ENCODE measurements around the gene SMCO3. TPM values are rescaled to one million over a fixed set of nuclear protein-coding genes. Genes with fewer than 3 reads are reported as not detected.
"Not testable (repeated sequence)": the region's sequence is repeated elsewhere in the genome, so short reads cannot be mapped to it uniquely, and the experiment has no call there.

The SMCO3 gene
- polyA plus RNA-seq, 2 of the 4 experiments (the other 2 are of a cell fraction), result 0.06 TPM; not detected in 1

- CTCF ChIA-PET, result no interaction called here
- FAIRE-seq (no peak), DNase-seq (ENCODE audit: low read depth in 1 of 2, low spot score in 1 of 2) (no peak), ATAC-seq (no peak)
- Histone ChIP-seq H3K4me1 (peaks cover 14% of the 10 kb centered on the region), H3K27ac (no peak overlapping the region), H3K9me3 (no peaks in the 10 kb centered on the region; the same call in 2 of the 3 replicates), H3K4me2 (no peak overlapping the region), H3K4me3 (no peak overlapping the region)
- peak; percentile 23 for TF ChIP-seq MAFK (IDR thresholded peaks at IDR 0.05; ENCODE audit: partially characterized antibody)
- TF ChIP-seq JUNB (IDR thresholded peaks at IDR 0.05), result no peak
- TF ChIP-seq FOSB (CRISPR knock-in tag; IDR thresholded peaks at IDR 0.05), result 0 out of 2 replicates have a peak, but pooled peaks have one; percentile 30
- no peak for TF ChIP-seq RARB (CRISPR knock-in tag; IDR thresholded peaks at IDR 0.05)
- TF ChIP-seq TP53 (CRISPR knock-in tag; IDR thresholded peaks at IDR 0.05), result no peak
- POLR2A ChIA-PET, result no interaction called here
- 90% methylated on average over 3 of the region's 3 CpGs for WGBS (ENCODE audit: missing lambda C conversion rate)
These were observed 47.2 kb downstream of the SMCO3 start for GRCh38 chr12:14766649-14767215.

- H3K4me3 ChIP-seq; DNase-seq (ENCODE audit: low read depth in 1 of 2, low spot score in 1 of 2); ATAC-seq; H3K4me2 ChIP-seq; CTCF ChIA-PET; H3K9me3 ChIP-seq; H3K27ac ChIP-seq; FAIRE-seq; POLR2A ChIA-PET: not testable (repeated sequence)
- H3K4me1 ChIP-seq, result peaks cover 12% of the 10 kb centered on the region; the same call in 2 of the 3 replicates
- 96% methylated on average over 3 of the region's 3 CpGs for WGBS (ENCODE audit: missing lambda C conversion rate)
These were observed 48.0 kb downstream of the SMCO3 start for GRCh38 chr12:14766020-14766419.

GRCh38 chr12:14765398-14765797, 48.6 kb downstream of the SMCO3 start:
- H3K4me3 ChIP-seq, result no peak overlapping the region
- ATAC-seq, result no peak
- 95% methylated on average over 2 of the region's 2 CpGs for WGBS (ENCODE audit: missing lambda C conversion rate)
- H3K27ac ChIP-seq, result no peak overlapping the region
- H3K9me3 ChIP-seq, result peaks cover 5% of the 10 kb centered on the region; the same call in 1 of the 3 replicates
- TF ChIP-seq POLR2A (IDR thresholded peaks at IDR 0.05; ENCODE audit: low read length) (no peak), KDM5A (IDR thresholded peaks at IDR 0.05) (no peak), RCOR1 (IDR thresholded peaks at IDR 0.05; ENCODE audit: low read depth, low read length) (no peak), CEBPB (IDR thresholded peaks at IDR 0.05) (no peak), CHD4 (IDR thresholded peaks at IDR 0.05; ENCODE audit: borderline replicate concordance) (0 out of 2 replicates have a peak, but pooled peaks have one; percentile 32)
- H3K4me2 ChIP-seq, result no peak overlapping the region
- POLR2A ChIA-PET, result no interaction called here
- no peak for FAIRE-seq
- peaks cover 12% of the 10 kb centered on the region; the same call in 2 of the 3 replicates for H3K4me1 ChIP-seq
- CTCF ChIA-PET, result no interaction called here
- DNase-seq (ENCODE audit: low read depth in 1 of 2, low spot score in 1 of 2), result no peak

- FAIRE-seq; ATAC-seq; H3K4me1 ChIP-seq; CTCF ChIA-PET; DNase-seq (ENCODE audit: low read depth in 1 of 2, low spot score in 1 of 2); H3K27ac ChIP-seq; H3K4me2 ChIP-seq; H3K4me3 ChIP-seq; POLR2A ChIA-PET: not testable (repeated sequence)
- peaks cover 13% of the 10 kb centered on the region; the same call in 1 of the 3 replicates for H3K9me3 ChIP-seq
- WGBS (ENCODE audit: missing lambda C conversion rate), result 72% methylated on average over 6 of the region's 6 CpGs
These were observed 54.2 kb downstream of the SMCO3 start for GRCh38 chr12:14759711-14760280.

GRCh38 chr12:14756334-14757143, 57.4 kb downstream of the SMCO3 start:
- H3K27ac ChIP-seq, result no peak overlapping the region
- WGBS (ENCODE audit: missing lambda C conversion rate), result 41% methylated on average over 17 of the region's 17 CpGs
- ATAC-seq (peak; percentile 39 to 58; a peak in 4 of 6 replicates), FAIRE-seq (no peak), DNase-seq (ENCODE audit: low read depth in 1 of 2, low spot score in 1 of 2) (peak in 1 of 2 experiments; percentile 33)
- ChIA-PET CTCF (interaction anchor here (0.6 to 2.0 kb wide), 9 partner anchors 10 to 598 kb away, joined by 3 to 18 read pairs (median 3); no protein-coding TSS in a partner anchor), POLR2A (interaction anchor here (0.7 to 0.9 kb wide), 3 partner anchors 14 to 19 kb away, joined by 3 to 8 read pairs (median 3); a partner anchor contains a TSS)
- TF ChIP-seq FOSL2 (IDR thresholded peaks at IDR 0.05), result no peak
- no peak for TF ChIP-seq FOSL2 (CRISPR knock-in tag; IDR thresholded peaks at IDR 0.05)
- TF ChIP-seq CTCF (IDR thresholded peaks at IDR 0.05), result peak; percentile 28; the same call in 1 of the 3 replicates
- H3K4me2 ChIP-seq, result peak overlapping the region; percentile 50; the same call in 2 of the 3 replicates
- no peak overlapping the region for H3K4me3 ChIP-seq
- H3K9me3 ChIP-seq, result peaks cover 13% of the 10 kb centered on the region; the same call in 1 of the 3 replicates
- no peaks in the 10 kb centered on the region for H3K4me1 ChIP-seq

Other genes with a start within 250 kb of the SMCO3 start
- gene PLBD1, start 246.3 kb downstream of the SMCO3 start, polyA plus RNA-seq (2011; rRNA removed), result 10.2 and 10.3 TPM in 2 replicates
- 4.0 to 6.0 TPM (median 4.9 TPM) in 3 replicates for gene PLBD1, start 246.3 kb downstream of the SMCO3 start, polyA plus RNA-seq (2017; fragmentation: RNase III; extraction: RNeasy Plus Mini Kit Qiagen cat#74134 plus additional on column Dnase treatment)
- gene GUCY2C, start 117.6 kb downstream of the SMCO3 start, polyA plus RNA-seq (2011; rRNA removed), result 0.03 and 0.05 TPM in 2 replicates
- not detected in 3 replicates for gene GUCY2C, start 117.6 kb downstream of the SMCO3 start, polyA plus RNA-seq (2017; fragmentation: RNase III; extraction: RNeasy Plus Mini Kit Qiagen cat#74134 plus additional on column Dnase treatment)
- gene WBP11, start 10.7 kb downstream of the SMCO3 start, polyA plus RNA-seq (2011; rRNA removed), result 32.1 and 50.3 TPM in 2 replicates
- 45.7 to 52.2 TPM (median 50.3 TPM) in 3 replicates for gene WBP11, start 10.7 kb downstream of the SMCO3 start, polyA plus RNA-seq (2017; fragmentation: RNase III; extraction: RNeasy Plus Mini Kit Qiagen cat#74134 plus additional on column Dnase treatment)
- 4.8 and 5.5 TPM in 2 replicates for gene C12orf60, start 10.5 kb downstream of the SMCO3 start, polyA plus RNA-seq (2011; rRNA removed)
- 2.0 to 2.4 TPM (median 2.2 TPM) in 3 replicates for gene C12orf60, start 10.5 kb downstream of the SMCO3 start, polyA plus RNA-seq (2017; fragmentation: RNase III; extraction: RNeasy Plus Mini Kit Qiagen cat#74134 plus additional on column Dnase treatment)
- not detected in 2 replicates for gene ART4, start 29.3 kb upstream of the SMCO3 start, polyA plus RNA-seq (2011; rRNA removed)
- gene ART4, start 29.3 kb upstream of the SMCO3 start, polyA plus RNA-seq (2017; fragmentation: RNase III; extraction: RNeasy Plus Mini Kit Qiagen cat#74134 plus additional on column Dnase treatment), result not detected in 3 replicates
- 0.16 and 0.21 TPM in 2 replicates for gene MGP, start 71.7 kb upstream of the SMCO3 start, polyA plus RNA-seq (2011; rRNA removed)
- gene MGP, start 71.7 kb upstream of the SMCO3 start, polyA plus RNA-seq (2017; fragmentation: RNase III; extraction: RNeasy Plus Mini Kit Qiagen cat#74134 plus additional on column Dnase treatment), result 0.10 to 0.30 TPM (median 0.11 TPM) in 3 replicates
- 0.15 and 0.28 TPM in 2 replicates for gene ERP27, start 124.4 kb upstream of the SMCO3 start, polyA plus RNA-seq (2011; rRNA removed)
- 0.09 TPM in 1 of 3 replicates, not detected in the others for gene ERP27, start 124.4 kb upstream of the SMCO3 start, polyA plus RNA-seq (2017; fragmentation: RNase III; extraction: RNeasy Plus Mini Kit Qiagen cat#74134 plus additional on column Dnase treatment)
- 3.5 and 4.1 TPM in 2 replicates for gene ARHGDIB, start 147.4 kb upstream of the SMCO3 start, polyA plus RNA-seq (2011; rRNA removed)
- 0.84 to 1.4 TPM (median 1.0 TPM) in 3 replicates for gene ARHGDIB, start 147.4 kb upstream of the SMCO3 start, polyA plus RNA-seq (2017; fragmentation: RNase III; extraction: RNeasy Plus Mini Kit Qiagen cat#74134 plus additional on column Dnase treatment)
- gene PDE6H, start 158.9 kb upstream of the SMCO3 start, polyA plus RNA-seq (2011; rRNA removed), result not detected in 2 replicates
- not detected in 3 replicates for gene PDE6H, start 158.9 kb upstream of the SMCO3 start, polyA plus RNA-seq (2017; fragmentation: RNase III; extraction: RNeasy Plus Mini Kit Qiagen cat#74134 plus additional on column Dnase treatment)

All from A549 (cell line).